Measurements from ENCODE around the gene REXO1. TPM values are rescaled to one million over a fixed set of nuclear protein-coding genes. Genes with fewer than 3 reads are reported as not detected.
A peak's percentile ranks its signal among the peaks of the same experiment; 100 is the strongest.

Gene REXO1
- total RNA-seq, 1 experiment from 2014 or later: 52.2 TPM

DNA sequence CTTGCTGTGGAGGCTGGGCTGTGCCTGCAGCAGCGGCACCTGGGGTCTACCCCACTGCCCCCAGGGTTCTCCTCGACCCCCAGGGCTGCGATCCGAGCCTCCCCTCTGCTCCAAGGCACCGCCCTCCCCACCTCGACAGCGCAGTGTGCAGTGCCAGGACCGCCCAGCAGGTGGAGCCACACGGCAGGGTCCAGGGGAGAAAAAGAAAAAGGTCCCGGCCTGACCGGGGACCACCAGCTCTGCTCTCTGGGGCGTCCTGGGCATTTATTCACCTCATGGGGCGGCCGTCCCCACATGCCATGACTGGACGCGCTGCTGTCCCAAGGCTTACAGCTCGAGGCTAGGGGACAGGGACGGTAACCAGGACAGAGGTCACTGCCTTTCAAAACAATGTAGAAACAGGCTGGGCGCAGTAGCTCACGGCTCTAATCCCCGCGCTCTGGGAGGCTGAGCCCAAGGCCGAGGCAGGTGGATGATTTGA lies 10.6 kb downstream of the REXO1 start:
- DNase-seq (ENCODE audit: low read depth, low spot score): no peak
- Histone ChIP-seq H3K79me2 (ENCODE audit: insufficient read depth, low read length) (peaks cover 93% of the 10 kb centered on the region), H3K4me2 (ENCODE audit: low read length) (peak overlapping the region; percentile 27), H3K4me3 (replicated peaks in 1 of 2; ENCODE audit: low read depth in 1 of 2, low read length in 2 of 2) (no peak overlapping the region), H3K27ac (ENCODE audit: low read depth, low read length) (peak overlapping the region; percentile 57), H3K27me3 (ENCODE audit: insufficient read depth, low read length) (no peaks in the 10 kb centered on the region), H2AFZ (ENCODE audit: low read depth, low read length, poor library complexity, severe bottlenecking) (no peak overlapping the region), H3K9ac (ENCODE audit: low read length) (no peak overlapping the region), H3K9me2 (ENCODE audit: insufficient read depth) (no peaks in the 10 kb centered on the region), H3K4me1 (ENCODE audit: control insufficient read depth in 1 of 2, insufficient read depth in 2 of 2, low read length in 2 of 2) (peaks cover 9 to 23% of the 10 kb centered on the region in 2 experiments; a peak in 3 of 4 replicates), H4K20me1 (ENCODE audit: insufficient read depth) (peaks cover 17% of the 10 kb centered on the region; the same call in 1 of the 2 replicates), H3K36me3 (ENCODE audit: control insufficient read depth in 1 of 2, insufficient read depth in 2 of 2, low read length in 2 of 2) (no peaks in the 10 kb centered on the region; a peak in 1 of 4 replicates), H3K9me3 (ENCODE audit: control insufficient read depth in 1 of 2, insufficient read depth in 1 of 2, low read depth in 1 of 2, low read length in 2 of 2) (no peaks in the 10 kb centered on the region)
- POLR2A ChIA-PET: no interaction called here
- RAD21 ChIA-PET (ENCODE audit: low non-redundant PET in 1 of 2, low total read pairs in 2 of 2, uncharacterized antibody in 2 of 2, unreplicated experiment in 2 of 2): no interaction called here
- CTCF ChIA-PET: interaction anchor here (0.8 to 3.0 kb wide), 11 partner anchors 8 to 291 kb away, joined by 3 to 33 read pairs (median 4); partner anchors contain the start of genes MBD3 and TCF3
- TF ChIP-seq RAD21 (IDR thresholded peaks at IDR 0.05; ENCODE audit: low read depth): peak; percentile 61; the same call in 1 of the 2 replicates
- TF ChIP-seq POLR2A (IDR thresholded peaks at IDR 0.05; ENCODE audit: borderline replicate concordance, extremely low read depth, insufficient read depth, insufficient read length): no peak
- TF ChIP-seq, protein P1, sequence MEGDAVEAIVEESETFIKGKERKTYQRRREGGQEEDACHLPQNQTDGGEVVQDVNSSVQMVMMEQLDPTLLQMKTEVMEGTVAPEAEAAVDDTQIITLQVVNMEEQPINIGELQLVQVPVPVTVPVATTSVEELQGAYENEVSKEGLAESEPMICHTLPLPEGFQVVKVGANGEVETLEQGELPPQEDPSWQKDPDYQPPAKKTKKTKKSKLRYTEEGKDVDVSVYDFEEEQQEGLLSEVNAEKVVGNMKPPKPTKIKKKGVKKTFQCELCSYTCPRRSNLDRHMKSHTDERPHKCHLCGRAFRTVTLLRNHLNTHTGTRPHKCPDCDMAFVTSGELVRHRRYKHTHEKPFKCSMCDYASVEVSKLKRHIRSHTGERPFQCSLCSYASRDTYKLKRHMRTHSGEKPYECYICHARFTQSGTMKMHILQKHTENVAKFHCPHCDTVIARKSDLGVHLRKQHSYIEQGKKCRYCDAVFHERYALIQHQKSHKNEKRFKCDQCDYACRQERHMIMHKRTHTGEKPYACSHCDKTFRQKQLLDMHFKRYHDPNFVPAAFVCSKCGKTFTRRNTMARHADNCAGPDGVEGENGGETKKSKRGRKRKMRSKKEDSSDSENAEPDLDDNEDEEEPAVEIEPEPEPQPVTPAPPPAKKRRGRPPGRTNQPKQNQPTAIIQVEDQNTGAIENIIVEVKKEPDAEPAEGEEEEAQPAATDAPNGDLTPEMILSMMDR (IDR thresholded peaks at IDR 0.05 in 2 of 3, conservative IDR thresholded peaks at IDR 0.05 in 1 of 3; ENCODE audit: borderline replicate concordance in 1 of 3, insufficient read depth in 1 of 3, low read depth in 2 of 3, low read length in 2 of 3): peak; percentile 54 to 99 (median 97); a peak in 5 of 6 replicates
- BruUV-seq (replicated peaks): no TSS peak
- intact Hi-C loops (cut with micrococcal nuclease): no loop called here
- peak; percentile 82 for ATAC-seq

DNA sequence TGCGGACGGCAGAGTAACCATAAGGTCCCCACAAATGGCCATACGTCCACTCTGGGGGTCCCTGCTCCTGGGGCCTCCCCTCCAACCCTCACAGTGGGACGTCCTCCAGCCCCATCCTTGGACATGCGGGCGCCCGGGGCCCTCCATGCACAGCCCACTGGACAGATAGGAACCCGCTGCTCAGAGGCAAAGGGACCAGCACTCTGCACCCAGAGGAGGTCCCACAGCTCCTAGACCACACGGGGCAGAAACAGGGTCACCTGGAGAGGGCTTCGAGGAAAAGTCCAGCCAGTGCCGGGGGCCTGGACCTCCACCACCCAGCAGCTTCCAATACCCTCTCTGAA lies 11.1 kb downstream of the REXO1 start:
- peak overlapping the region; percentile 57; the same call in 1 of the 2 replicates for H3K27ac ChIP-seq (ENCODE audit: low read depth, low read length)
- no peaks in the 10 kb centered on the region for H3K9me2 ChIP-seq (ENCODE audit: insufficient read depth)
- peaks cover 17% of the 10 kb centered on the region; the same call in 1 of the 2 replicates for H4K20me1 ChIP-seq (ENCODE audit: insufficient read depth)
- POLR2A ChIA-PET: no interaction called here
- peak overlapping the region; percentile 27 for H3K4me2 ChIP-seq (ENCODE audit: low read length)
- DNase-seq (ENCODE audit: low read depth, low spot score): no peak
- no peaks in the 10 kb centered on the region for H3K27me3 ChIP-seq (ENCODE audit: insufficient read depth, low read length)
- CTCF ChIA-PET: interaction anchor here (0.8 to 3.0 kb wide), 6 partner anchors 8 to 250 kb away, joined by 3 to 33 read pairs (median 4); partner anchors contain the start of gene MBD3
- BruUV-seq (replicated peaks): no TSS peak
- no peak for ATAC-seq
- no peak overlapping the region for H3K4me3 ChIP-seq (replicated peaks in 1 of 2; ENCODE audit: low read depth in 1 of 2, low read length in 2 of 2)
- peaks cover 9 to 23% of the 10 kb centered on the region in 2 experiments; a peak in 3 of 4 replicates for H3K4me1 ChIP-seq (ENCODE audit: control insufficient read depth in 1 of 2, insufficient read depth in 2 of 2, low read length in 2 of 2)
- peaks cover 0 to 1% of the 10 kb centered on the region in 2 experiments; a peak in 1 of 4 replicates for H3K36me3 ChIP-seq (ENCODE audit: control insufficient read depth in 1 of 2, insufficient read depth in 2 of 2, low read length in 2 of 2)
- no peaks in the 10 kb centered on the region for H3K9me3 ChIP-seq (ENCODE audit: control insufficient read depth in 1 of 2, insufficient read depth in 1 of 2, low read depth in 1 of 2, low read length in 2 of 2)
- H3K79me2 ChIP-seq (ENCODE audit: insufficient read depth, low read length): peaks cover 90% of the 10 kb centered on the region
- intact Hi-C loops (cut with micrococcal nuclease): no loop called here
- H3K9ac ChIP-seq (ENCODE audit: low read length): no peak overlapping the region
- H2AFZ ChIP-seq (ENCODE audit: low read depth, low read length, poor library complexity, severe bottlenecking): no peak overlapping the region
- RAD21 ChIA-PET (ENCODE audit: low non-redundant PET in 1 of 2, low total read pairs in 2 of 2, uncharacterized antibody in 2 of 2, unreplicated experiment in 2 of 2): no interaction called here
- no peak for TF ChIP-seq POLR2A (IDR thresholded peaks at IDR 0.05; ENCODE audit: borderline replicate concordance, extremely low read depth, insufficient read depth, insufficient read length)
- no peak for TF ChIP-seq CEBPB (IDR thresholded peaks at IDR 0.05; ENCODE audit: low read depth)
- TF ChIP-seq YY1 (IDR thresholded peaks at IDR 0.05; ENCODE audit: extremely low read depth, insufficient replicate concordance, low read depth, low read length): no peak
- TF ChIP-seq, protein P2, sequence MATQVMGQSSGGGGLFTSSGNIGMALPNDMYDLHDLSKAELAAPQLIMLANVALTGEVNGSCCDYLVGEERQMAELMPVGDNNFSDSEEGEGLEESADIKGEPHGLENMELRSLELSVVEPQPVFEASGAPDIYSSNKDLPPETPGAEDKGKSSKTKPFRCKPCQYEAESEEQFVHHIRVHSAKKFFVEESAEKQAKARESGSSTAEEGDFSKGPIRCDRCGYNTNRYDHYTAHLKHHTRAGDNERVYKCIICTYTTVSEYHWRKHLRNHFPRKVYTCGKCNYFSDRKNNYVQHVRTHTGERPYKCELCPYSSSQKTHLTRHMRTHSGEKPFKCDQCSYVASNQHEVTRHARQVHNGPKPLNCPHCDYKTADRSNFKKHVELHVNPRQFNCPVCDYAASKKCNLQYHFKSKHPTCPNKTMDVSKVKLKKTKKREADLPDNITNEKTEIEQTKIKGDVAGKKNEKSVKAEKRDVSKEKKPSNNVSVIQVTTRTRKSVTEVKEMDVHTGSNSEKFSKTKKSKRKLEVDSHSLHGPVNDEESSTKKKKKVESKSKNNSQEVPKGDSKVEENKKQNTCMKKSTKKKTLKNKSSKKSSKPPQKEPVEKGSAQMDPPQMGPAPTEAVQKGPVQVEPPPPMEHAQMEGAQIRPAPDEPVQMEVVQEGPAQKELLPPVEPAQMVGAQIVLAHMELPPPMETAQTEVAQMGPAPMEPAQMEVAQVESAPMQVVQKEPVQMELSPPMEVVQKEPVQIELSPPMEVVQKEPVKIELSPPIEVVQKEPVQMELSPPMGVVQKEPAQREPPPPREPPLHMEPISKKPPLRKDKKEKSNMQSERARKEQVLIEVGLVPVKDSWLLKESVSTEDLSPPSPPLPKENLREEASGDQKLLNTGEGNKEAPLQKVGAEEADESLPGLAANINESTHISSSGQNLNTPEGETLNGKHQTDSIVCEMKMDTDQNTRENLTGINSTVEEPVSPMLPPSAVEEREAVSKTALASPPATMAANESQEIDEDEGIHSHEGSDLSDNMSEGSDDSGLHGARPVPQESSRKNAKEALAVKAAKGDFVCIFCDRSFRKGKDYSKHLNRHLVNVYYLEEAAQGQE (IDR thresholded peaks at IDR 0.05; ENCODE audit: low read depth): no peak
- no peak for TF ChIP-seq EZH2phosphoT487 (IDR thresholded peaks at IDR 0.05; ENCODE audit: borderline replicate concordance)
- no peak for TF ChIP-seq ELF1 (IDR thresholded peaks at IDR 0.05; ENCODE audit: borderline replicate concordance, low read depth)
- TF ChIP-seq, protein P1 (IDR thresholded peaks at IDR 0.05 in 2 of 3, conservative IDR thresholded peaks at IDR 0.05 in 1 of 3; ENCODE audit: borderline replicate concordance in 1 of 3, insufficient read depth in 1 of 3, low read depth in 2 of 3, low read length in 2 of 3): no peak
- TF ChIP-seq JUND (IDR thresholded peaks at IDR 0.05): no peak
- TF ChIP-seq SP1 (IDR thresholded peaks at IDR 0.05; ENCODE audit: low read depth): no peak
- TF ChIP-seq FOSL1 (IDR thresholded peaks at IDR 0.05; ENCODE audit: low read depth): no peak
